Effector memory CD4-positive, alpha-beta T cell (primary cell): ENCODE measurements around the gene ZMYND10.

Experiments used
- DNase-seq, 3 donors: peaks; one replicate each; pipeline ENCODE4 v3.0.0-alpha.2; 2020
- H3K27ac ChIP-seq: 2 replicates; pipeline ENCODE4 v1.7.0; 2013; ENCODE audit warnings: mild to moderate bottlenecking, low read length, moderate library complexity; ENCODE audit not compliant: insufficient read depth, poor library complexity, severe bottlenecking
- H3K27me3 ChIP-seq: replicated peaks from 2 replicates; pipeline ENCODE4 v1.7.0; 2013; ENCODE audit warnings: mild to moderate bottlenecking, low read length; ENCODE audit not compliant: insufficient read depth, control insufficient read depth, poor library complexity, severe bottlenecking
- H3K36me3 ChIP-seq: 2 replicates; pipeline ENCODE4 v1.7.0; 2013; ENCODE audit warnings: mild to moderate bottlenecking, low read length, moderate library complexity; ENCODE audit not compliant: control insufficient read depth, insufficient read depth
- H3K4me1 ChIP-seq: 2 replicates; pipeline ENCODE4 v1.7.0; 2013; ENCODE audit warnings: low read length, mild to moderate bottlenecking; ENCODE audit not compliant: control insufficient read depth, insufficient read depth, poor library complexity, severe bottlenecking
- H3K4me3 ChIP-seq: 2 replicates; pipeline ENCODE4 v1.7.0; 2013; ENCODE audit warnings: low read length, low read depth, mild to moderate bottlenecking; ENCODE audit not compliant: insufficient read depth, poor library complexity, severe bottlenecking
- H3K9me3 ChIP-seq: 2 replicates; pipeline ENCODE4 v1.7.0; 2013; ENCODE audit warnings: mild to moderate bottlenecking, low read length, moderate library complexity; ENCODE audit not compliant: control insufficient read depth

Gene ZMYND10

GRCh38 chr3:50326182-50326541 lies 19.4 kb downstream of the ZMYND10 start:
- DNase-seq, result no peak
- H3K36me3 ChIP-seq, result peaks cover 13% of the 10 kb centered on the region
- H3K9me3 ChIP-seq, result no peaks in the 10 kb centered on the region
- no peaks in the 10 kb centered on the region for H3K27me3 ChIP-seq
- peaks cover 24% of the 10 kb centered on the region for H3K4me1 ChIP-seq
- no peak overlapping the region for H3K4me3 ChIP-seq
- H3K27ac ChIP-seq, result no peak overlapping the region

- Histone ChIP-seq H3K36me3 (peaks cover 8% of the 10 kb centered on the region), H3K27me3 (no peaks in the 10 kb centered on the region), H3K27ac (no peak overlapping the region)
These were observed 19.9 kb downstream of the ZMYND10 start for GRCh38 chr3:50325497-50326181.

GRCh38 chr3:50325113-50325480 lies 20.4 kb downstream of the ZMYND10 start:
- DNase-seq, result no peak
- peaks cover 2% of the 10 kb centered on the region for H3K36me3 ChIP-seq
- H3K9me3 ChIP-seq, result no peaks in the 10 kb centered on the region
- H3K4me1 ChIP-seq, result peaks cover 34% of the 10 kb centered on the region
- H3K27me3 ChIP-seq, result no peaks in the 10 kb centered on the region
- no peak overlapping the region for H3K27ac ChIP-seq
- no peak overlapping the region for H3K4me3 ChIP-seq

More at GRCh38 chr3:50325497-50326181, 19.9 kb downstream of the ZMYND10 start:
- DNase-seq, result no peak
- Histone ChIP-seq H3K4me1 (peaks cover 28% of the 10 kb centered on the region), H3K9me3 (no peaks in the 10 kb centered on the region), H3K4me3 (no peak overlapping the region)

- DNase-seq, result peak in 2 of 3 donors; percentile 34 to 39
- no peaks in the 10 kb centered on the region for H3K9me3 ChIP-seq
- no peaks in the 10 kb centered on the region for H3K27me3 ChIP-seq
- no peak overlapping the region for H3K27ac ChIP-seq
- peaks cover 38% of the 10 kb centered on the region for H3K4me1 ChIP-seq
- no peak overlapping the region for H3K4me3 ChIP-seq
- no peaks in the 10 kb centered on the region for H3K36me3 ChIP-seq
These were observed 21.0 kb downstream of the ZMYND10 start for GRCh38 chr3:50324351-50325112.

GRCh38 chr3:50323614-50324199 lies 21.8 kb downstream of the ZMYND10 start:
- Histone ChIP-seq H3K9me3 (no peaks in the 10 kb centered on the region), H3K27me3 (no peaks in the 10 kb centered on the region), H3K36me3 (no peaks in the 10 kb centered on the region), H3K27ac (no peak overlapping the region), H3K4me3 (no peak overlapping the region), H3K4me1 (peaks cover 40% of the 10 kb centered on the region)
- DNase-seq, result no peak

GRCh38 chr3:50323092-50323600 lies 22.4 kb downstream of the ZMYND10 start:
- Histone ChIP-seq H3K9me3 (no peaks in the 10 kb centered on the region), H3K36me3 (no peaks in the 10 kb centered on the region), H3K4me1 (peaks cover 36% of the 10 kb centered on the region), H3K27ac (no peak overlapping the region), H3K4me3 (no peak overlapping the region), H3K27me3 (no peaks in the 10 kb centered on the region)
- DNase-seq, result no peak

- peaks cover 35% of the 10 kb centered on the region for H3K4me1 ChIP-seq
- no peaks in the 10 kb centered on the region for H3K9me3 ChIP-seq
- no peaks in the 10 kb centered on the region for H3K36me3 ChIP-seq
- DNase-seq, result no peak
- H3K27me3 ChIP-seq, result no peaks in the 10 kb centered on the region
- H3K4me3 ChIP-seq, result peak within 1 kb of the TSS; percentile 93
- peak within 1 kb of the TSS; percentile 84 for H3K27ac ChIP-seq
These were observed 23.0 kb downstream of the ZMYND10 start, which contains the start of gene HYAL2 for GRCh38 chr3:50322386-50323091. Gene HYAL2 (minus strand): TSS chr3:50322745. CDS start chr3:50320489, 2,256 bp downstream.

GRCh38 chr3:50322115-50322385 lies 23.5 kb downstream of the ZMYND10 start:
- peak overlapping the region; percentile 84 for H3K27ac ChIP-seq
- H3K4me3 ChIP-seq, result peak overlapping the region; percentile 93
- no peaks in the 10 kb centered on the region for H3K9me3 ChIP-seq
- no peaks in the 10 kb centered on the region for H3K36me3 ChIP-seq
- peaks cover 35% of the 10 kb centered on the region for H3K4me1 ChIP-seq
- H3K27me3 ChIP-seq, result no peaks in the 10 kb centered on the region
- no peak for DNase-seq

GRCh38 chr3:50321336-50322114 lies 24.0 kb downstream of the ZMYND10 start:
- Histone ChIP-seq H3K9me3 (no peaks in the 10 kb centered on the region), H3K4me1 (peaks cover 36% of the 10 kb centered on the region), H3K27me3 (no peaks in the 10 kb centered on the region), H3K27ac (peak overlapping the region; percentile 84), H3K36me3 (no peaks in the 10 kb centered on the region), H3K4me3 (peak overlapping the region; percentile 93)
- DNase-seq, result peak; percentile 58 to 72 (median 68)
